GM12892 (cell line): ENCODE measurements around the gene RAD50.

Experiments
- DNase-seq: peaks from one replicate; pipeline ENCODE4 v3.0.0; 2011; ENCODE audit not compliant: insufficient read length
- FAIRE-seq: peaks from 2 replicates; lab custom pipeline; 2011; peaks lifted over from hg19 to GRCh38; lab: Jason Lieb, UNC
- POLR2A ChIP-seq: IDR thresholded peaks from 2 replicates; pipeline ENCODE4 v1.6.1; 2011; ENCODE audit warnings: low read depth, low read length, control low read depth
- POLR2AphosphoS5 ChIP-seq: IDR thresholded peaks from 2 replicates; pipeline ENCODE4 v1.6.1; 2011; ENCODE audit warnings: low read depth, low read length, control low read depth
- TAF1 ChIP-seq: IDR thresholded peaks from 2 replicates; pipeline ENCODE4 v1.6.1; 2011; ENCODE audit warnings: low read depth, mild to moderate bottlenecking, control low read depth, low read length, borderline replicate concordance

The RAD50 gene

DNA sequence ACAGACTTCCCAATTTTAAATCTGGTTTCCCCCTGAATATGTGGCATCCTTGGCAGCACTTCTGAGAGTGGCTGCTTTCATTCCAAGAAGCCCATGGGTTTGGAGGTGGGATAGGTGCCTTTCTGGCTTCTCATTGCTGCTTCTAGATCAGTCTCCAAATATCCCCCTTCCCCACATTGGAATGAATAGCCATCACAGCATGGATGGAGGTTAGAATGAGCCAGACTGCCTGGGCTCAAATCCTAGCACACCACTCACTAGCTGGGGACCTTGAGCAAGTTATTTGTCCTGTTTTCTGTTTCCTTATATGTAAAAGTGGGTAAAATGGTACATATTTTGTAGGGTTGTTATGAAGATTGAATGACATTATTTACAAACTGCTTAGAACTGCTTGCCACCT lies 87.4 kb downstream of the RAD50 start:
- no peak for DNase-seq
- TF ChIP-seq POLR2A (no peak), POLR2AphosphoS5 (no peak), TAF1 (no peak)
- peak; percentile 17 for FAIRE-seq

DNA sequence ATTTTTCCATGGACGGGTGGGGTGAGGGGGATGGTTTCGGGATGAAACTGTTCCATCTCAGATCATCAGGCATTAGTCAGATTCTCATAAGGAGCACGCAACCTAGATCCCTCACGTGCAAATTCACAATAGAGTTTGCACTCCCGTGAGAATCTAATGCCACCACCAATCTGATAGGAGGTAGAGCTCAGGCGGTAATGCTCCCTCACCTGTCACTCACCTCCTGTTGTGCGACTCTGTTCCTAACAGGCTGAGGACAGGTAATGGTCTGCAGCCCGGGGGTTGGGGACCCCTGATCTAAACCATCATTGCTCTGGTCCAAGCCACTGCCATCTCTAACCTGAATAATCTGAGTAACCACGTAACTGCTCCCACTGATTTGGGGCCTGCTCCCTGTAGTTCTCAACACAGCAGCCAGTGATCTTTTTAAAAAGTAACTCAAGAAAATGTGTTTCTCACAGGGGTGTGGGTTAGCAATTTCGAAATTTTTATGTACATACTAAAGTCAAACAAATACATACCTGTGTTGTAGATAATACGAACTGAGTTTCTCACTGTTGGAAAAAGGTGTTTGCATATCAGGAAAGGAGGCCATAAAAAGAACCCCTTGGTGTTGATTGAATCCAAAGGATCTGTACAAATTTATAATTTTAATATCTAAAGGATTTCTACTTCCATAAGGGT lies 89.9 kb downstream of the RAD50 start:
- TF ChIP-seq POLR2A (no peak), POLR2AphosphoS5 (no peak), TAF1 (no peak)
- DNase-seq: no peak
- no peak for FAIRE-seq

DNA sequence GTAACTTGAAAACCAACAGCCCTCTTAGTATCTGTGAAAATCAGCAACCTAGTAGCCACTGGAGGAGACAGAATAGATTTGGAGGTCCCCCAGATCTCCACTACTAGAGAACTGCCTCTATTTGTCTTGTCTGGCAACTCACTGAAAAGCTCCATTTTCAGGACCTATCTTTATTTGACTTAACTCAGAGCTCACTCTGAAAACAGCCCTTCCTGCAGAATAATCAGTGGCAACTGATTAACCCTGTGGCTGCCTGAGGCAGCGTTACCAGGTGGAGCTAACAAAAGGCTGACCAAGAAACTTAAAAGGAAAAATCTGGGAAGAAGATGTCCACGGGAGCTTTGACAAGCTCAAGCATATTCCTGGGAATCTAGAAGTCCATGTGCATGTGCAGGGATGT lies 90.7 kb downstream of the RAD50 start:
- no peak for FAIRE-seq
- DNase-seq: no peak
- TF ChIP-seq POLR2A (no peak), POLR2AphosphoS5 (no peak), TAF1 (no peak)

DNA sequence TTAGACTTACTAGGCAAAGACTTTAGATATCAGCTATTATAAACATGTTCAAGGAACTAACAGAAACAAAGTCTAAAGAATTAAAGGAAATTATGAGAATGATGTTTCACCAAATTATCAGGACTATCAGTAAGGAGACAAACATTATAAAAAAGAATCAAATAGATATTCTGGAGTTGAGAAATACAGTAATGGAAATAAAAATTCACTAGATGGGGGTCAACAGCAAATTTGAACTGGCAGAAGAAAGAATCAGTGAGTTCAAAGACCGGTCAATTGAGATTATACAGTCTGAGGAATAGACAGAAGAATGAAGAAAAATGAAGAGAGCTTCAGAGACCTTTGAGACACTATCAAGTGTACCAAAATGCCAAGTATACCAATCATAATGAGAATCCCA lies 91.6 kb downstream of the RAD50 start:
- TF ChIP-seq POLR2AphosphoS5: no peak
- TF ChIP-seq POLR2A: no peak
- TF ChIP-seq TAF1: no peak
- DNase-seq (no peak), FAIRE-seq (no peak)

DNA sequence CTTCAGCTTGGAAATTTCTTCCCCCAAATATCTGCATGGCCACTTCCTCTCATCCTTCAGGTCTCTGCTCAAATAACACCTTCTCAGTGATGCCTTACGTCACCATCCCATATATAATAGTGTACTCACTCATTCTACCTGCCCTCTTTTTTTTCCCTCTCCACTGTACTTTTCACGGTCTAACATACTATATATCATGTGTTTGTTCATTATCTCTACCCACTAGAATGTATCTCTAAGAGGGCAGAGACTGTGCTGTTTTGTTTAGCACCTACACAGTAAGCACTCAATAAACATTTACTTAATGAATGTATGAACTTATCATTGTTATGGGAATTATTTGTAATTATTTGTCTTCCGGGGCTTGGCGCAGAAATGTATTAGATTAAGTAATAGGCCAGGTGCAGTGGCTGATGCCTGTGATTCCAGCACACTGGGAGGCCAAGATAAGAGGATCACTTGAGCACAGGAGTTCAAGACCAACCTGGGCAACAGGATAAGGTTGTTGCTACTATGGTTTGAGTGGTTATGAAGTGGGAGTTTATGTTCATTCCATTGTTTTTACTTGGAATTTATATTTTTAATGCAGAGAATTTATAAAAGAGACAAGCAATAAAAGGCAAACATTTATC lies 95.2 kb downstream of the RAD50 start:
- no peak for DNase-seq
- FAIRE-seq: no peak
- TF ChIP-seq TAF1 (no peak), POLR2A (no peak), POLR2AphosphoS5 (no peak)

DNA sequence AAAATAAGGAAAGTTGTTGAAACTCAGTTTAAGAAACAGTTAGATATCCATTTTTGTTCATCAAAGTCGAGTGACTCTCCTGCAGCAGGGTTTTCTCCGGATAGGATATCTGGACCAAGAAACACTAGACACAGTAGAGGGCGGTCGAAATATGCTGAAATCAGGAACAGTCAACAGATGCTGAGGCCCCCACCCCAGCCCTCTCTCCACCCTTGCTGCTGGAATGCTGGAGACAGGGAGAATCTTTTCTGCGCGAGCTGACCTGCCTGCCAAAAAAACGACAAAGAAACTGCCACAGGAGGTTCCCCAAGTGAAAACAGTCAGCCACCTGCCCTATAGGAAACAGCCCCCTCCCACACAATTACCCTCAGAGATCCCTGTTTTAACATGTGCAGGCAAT lies 96.9 kb downstream of the RAD50 start:
- DNase-seq (no peak), FAIRE-seq (peak; percentile 76)
- TF ChIP-seq POLR2A: no peak
- TF ChIP-seq POLR2AphosphoS5: no peak
- no peak for TF ChIP-seq TAF1

DNA sequence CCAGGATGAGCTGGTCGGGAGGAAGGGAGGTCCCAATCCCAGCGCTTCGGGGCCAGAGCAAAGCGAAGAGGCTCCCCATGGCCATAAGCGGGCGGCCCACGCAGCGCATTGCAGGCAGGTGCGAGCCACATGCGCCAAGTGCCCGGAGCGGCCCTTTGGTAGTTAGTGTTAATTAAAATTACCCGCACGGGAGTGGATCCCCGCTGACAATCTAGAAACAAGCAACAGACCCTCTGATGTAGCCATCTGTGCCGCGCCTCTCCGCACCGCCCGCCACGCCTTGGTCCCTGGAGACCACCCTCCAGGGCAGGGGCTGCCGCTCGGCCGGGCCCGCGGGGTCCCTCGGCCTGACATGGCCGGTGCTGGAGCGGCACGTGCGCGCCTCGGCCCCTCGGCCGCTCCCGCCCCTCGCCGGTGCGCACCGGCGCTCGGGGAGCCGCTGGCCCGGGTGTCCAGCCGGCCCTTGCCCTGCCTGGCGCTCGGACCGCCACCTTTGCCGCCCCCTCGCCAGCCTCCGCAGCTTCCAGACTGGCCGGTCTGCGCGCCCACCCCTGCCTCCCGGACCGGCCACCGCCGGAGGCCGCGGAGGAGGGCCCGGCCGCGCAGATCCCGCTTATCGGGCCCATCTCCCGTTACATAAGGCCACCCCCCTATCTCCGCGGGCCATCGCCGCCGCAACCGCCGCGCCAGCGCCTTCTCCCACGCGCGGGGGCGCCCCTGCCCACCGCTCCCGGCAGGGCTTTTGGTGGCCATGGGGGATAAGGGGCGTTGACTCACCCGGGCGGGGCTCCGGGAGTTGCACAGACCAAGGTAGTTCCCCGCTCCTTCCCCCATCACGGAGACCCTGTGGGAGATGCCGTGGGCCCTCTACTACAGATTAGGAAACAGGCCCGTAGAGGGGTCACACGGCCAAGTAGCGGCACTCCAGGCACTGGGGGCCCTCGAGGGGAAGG lies 99.3 kb downstream of the RAD50 start:
- DNase-seq (no peak), FAIRE-seq (peak; percentile 24)
- TF ChIP-seq POLR2A (no peak), POLR2AphosphoS5 (no peak), TAF1 (no peak)

DNA sequence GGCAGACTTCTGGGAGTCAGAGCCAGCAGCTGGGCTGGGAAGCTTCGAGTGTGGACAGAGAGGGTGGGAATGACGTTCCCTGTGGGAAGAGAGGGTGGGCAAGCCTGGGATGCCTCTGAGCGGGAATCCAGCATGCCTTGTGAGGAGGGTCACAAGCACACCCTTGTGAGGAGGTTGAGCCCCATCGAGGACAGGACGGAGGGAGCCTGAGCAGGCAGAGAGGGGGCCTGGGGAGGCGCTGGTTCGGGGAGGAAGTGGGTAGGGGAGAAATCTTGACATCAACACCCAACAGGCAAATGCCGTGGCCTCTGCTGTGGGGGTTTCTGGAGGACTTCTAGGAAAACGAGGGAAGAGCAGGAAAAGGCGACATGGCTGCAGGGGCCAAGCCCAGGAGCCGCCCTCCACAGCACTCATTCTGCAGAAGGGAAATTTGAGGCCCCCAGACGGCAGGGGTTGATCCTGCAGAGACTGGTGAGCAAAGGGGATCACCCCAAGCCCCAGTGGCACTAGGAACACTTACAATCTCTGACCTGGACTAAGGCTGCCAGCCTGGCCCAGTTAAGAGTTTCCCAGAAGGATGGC lies 100.1 kb downstream of the RAD50 start:
- no peak for TF ChIP-seq POLR2A
- peak; percentile 80 for FAIRE-seq
- no peak for DNase-seq

DNA sequence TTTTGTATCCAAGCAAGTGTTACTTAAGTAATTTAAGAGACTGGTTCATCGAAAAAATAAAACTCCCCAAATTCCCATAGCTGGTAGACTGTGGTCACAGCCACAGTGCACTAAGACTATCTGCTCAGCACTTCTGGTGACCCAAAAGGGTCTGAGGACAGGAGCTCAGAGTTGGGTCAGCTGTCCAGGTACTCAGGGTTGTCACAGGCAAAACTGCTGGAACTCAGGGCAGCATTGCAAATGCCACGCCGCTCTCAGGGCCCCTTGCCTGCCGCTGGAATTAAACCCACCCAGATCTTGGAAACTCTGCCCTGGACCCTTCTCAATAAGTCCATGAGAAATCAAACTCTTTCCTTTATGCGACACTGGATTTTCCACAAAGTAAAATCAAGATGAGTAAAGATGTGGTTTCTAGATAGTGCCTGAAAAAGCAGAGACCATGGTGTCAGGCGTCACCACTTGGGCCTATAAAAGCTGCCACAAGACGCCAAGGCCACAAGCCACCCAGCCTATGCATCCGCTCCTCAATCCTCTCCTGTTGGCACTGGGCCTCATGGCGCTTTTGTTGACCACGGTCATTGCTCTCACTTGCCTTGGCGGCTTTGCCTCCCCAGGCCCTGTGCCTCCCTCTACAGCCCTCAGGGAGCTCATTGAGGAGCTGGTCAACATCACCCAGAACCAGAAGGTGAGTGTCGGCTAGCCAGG lies 101.1 kb downstream of the RAD50 start, which contains the start of gene IL13:
Gene IL13 (plus strand): TSS at position 498 of the 705 bp plus-strand sequence. CDS start 14 bp downstream, at position 512.
- no peak for DNase-seq
- FAIRE-seq: no peak
- TF ChIP-seq TAF1 (no peak), POLR2A (no peak)

DNA sequence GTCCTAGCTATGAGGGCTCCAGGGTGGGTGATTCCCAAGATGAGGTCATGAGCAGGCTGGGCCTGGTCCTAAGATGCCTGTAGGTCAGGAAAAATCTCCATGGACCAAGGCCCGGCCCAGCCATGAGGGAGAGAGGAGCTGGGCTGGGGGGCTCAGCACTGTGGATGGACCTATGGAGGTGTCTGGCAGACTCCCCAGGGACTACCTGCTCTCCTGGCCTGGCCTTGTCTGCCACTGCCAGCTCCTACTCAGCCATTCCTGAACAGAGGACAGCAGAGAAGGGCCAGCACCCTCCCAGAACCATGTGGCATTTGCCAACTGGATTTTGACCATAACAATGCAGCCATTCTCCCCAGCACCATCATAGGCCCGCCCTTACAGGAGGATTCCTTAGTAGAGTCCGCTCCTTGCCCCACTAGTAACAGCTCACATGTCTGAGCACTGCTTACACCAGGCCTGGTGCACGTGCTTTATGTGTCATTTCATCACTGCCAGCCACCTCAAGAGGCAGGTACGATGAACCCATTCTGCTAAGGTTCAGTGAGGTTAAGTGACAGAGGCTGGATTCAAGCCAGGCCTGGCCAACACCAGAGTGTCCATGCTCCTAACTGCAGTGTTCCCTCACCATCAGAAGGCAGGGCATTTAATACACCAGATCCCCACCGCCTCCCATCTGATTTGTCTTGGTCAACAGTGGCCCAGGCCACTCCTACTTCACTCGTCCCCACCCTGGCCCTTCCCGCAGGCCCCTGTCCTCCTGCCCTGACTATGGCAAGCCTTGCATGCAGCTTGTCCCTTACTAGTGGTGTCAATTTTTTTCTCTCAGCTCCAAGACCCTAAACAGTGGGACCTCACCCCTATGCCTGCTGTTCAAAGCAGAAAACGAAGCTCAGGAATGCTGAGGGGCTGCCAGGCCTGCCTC lies 101.9 kb downstream of the RAD50 start:
- FAIRE-seq: no peak
- TF ChIP-seq TAF1 (no peak), POLR2AphosphoS5 (no peak), POLR2A (no peak)

More for the DNA sequence above, 101.9 kb downstream of the RAD50 start:
- no peak for DNase-seq
